Ishikawa (cell line): ENCODE results near the gene CDKN2AIP.
A peak's percentile ranks its signal among the peaks of the same experiment; 100 is the strongest.

Source experiments
- CEBPB ChIP-seq: IDR thresholded peaks from 2 replicates; pipeline ENCODE4 v1.6.1; 2012
- CREB1 ChIP-seq: IDR thresholded peaks from 2 replicates; pipeline ENCODE4 v1.6.1; 2012; ENCODE audit warnings: low read depth
- EGR1 ChIP-seq: IDR thresholded peaks from 2 replicates; pipeline ENCODE4 v1.6.1; 2012
- EP300 ChIP-seq: IDR thresholded peaks from 2 replicates; pipeline ENCODE4 v1.6.1; 2012; ENCODE audit warnings: borderline replicate concordance
- FOXM1 ChIP-seq: IDR thresholded peaks from 2 replicates; pipeline ENCODE4 v1.6.1; 2012; ENCODE audit warnings: low read depth, borderline replicate concordance
- NFIC ChIP-seq: IDR thresholded peaks from 2 replicates; pipeline ENCODE4 v1.6.1; 2012
- RAD21 ChIP-seq: IDR thresholded peaks from 2 replicates; pipeline ENCODE4 v1.6.1; 2012; ENCODE audit warnings: low read depth
- REST ChIP-seq: IDR thresholded peaks from 2 replicates; pipeline ENCODE4 v1.6.1; 2012; ENCODE audit warnings: low read depth, mild to moderate bottlenecking
- TAF1 ChIP-seq: IDR thresholded peaks from 2 replicates; pipeline ENCODE4 v1.6.1; 2012; ENCODE audit warnings: low read depth, mild to moderate bottlenecking
- TCF12 ChIP-seq: IDR thresholded peaks from 2 replicates; pipeline ENCODE4 v1.6.1; 2012; ENCODE audit warnings: low read depth
- TEAD4 ChIP-seq: IDR thresholded peaks from 2 replicates; pipeline ENCODE4 v1.6.1; 2012
- YY1 ChIP-seq: IDR thresholded peaks from 2 replicates; pipeline ENCODE4 v1.6.1; 2012; ENCODE audit warnings: low read depth
- ZBTB7A ChIP-seq: IDR thresholded peaks from 2 replicates; pipeline ENCODE4 v1.6.1; 2012; ENCODE audit warnings: low read depth
- TF ChIP-seq, protein P1 (sequence below): IDR thresholded peaks from 2 replicates; pipeline ENCODE4 v1.6.1; 2012
- TF ChIP-seq, protein P2 (sequence below): IDR thresholded peaks from 2 replicates; pipeline ENCODE4 v1.6.1; 2012

CDKN2AIP gene

GRCh38 chr4:183408796-183409195, 35.6 kb upstream of the CDKN2AIP start:
- TF ChIP-seq NFIC (no peak), EP300 (no peak), TEAD4 (no peak), ZBTB7A (no peak), EGR1 (no peak), YY1 (no peak), FOXM1 (no peak), CREB1 (no peak), TAF1 (no peak), TCF12 (no peak), REST (no peak), CEBPB (no peak), RAD21 (no peak)
- TF ChIP-seq, protein P1, sequence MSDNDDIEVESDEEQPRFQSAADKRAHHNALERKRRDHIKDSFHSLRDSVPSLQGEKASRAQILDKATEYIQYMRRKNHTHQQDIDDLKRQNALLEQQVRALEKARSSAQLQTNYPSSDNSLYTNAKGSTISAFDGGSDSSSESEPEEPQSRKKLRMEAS = no peak
- TF ChIP-seq, protein P2, sequence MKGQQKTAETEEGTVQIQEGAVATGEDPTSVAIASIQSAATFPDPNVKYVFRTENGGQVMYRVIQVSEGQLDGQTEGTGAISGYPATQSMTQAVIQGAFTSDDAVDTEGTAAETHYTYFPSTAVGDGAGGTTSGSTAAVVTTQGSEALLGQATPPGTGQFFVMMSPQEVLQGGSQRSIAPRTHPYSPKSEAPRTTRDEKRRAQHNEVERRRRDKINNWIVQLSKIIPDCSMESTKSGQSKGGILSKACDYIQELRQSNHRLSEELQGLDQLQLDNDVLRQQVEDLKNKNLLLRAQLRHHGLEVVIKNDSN = no peak

GRCh38 chr4:183409483-183409882, 35.0 kb upstream of the CDKN2AIP start:
- TF ChIP-seq NFIC (no peak), CREB1 (no peak), YY1 (no peak), EP300 (no peak), ZBTB7A (no peak), TAF1 (no peak), TCF12 (no peak), FOXM1 (no peak), CEBPB (no peak), TEAD4 (no peak)
- TF ChIP-seq, protein P2 = no peak

GRCh38 chr4:183409934-183410333, 34.5 kb upstream of the CDKN2AIP start:
- TF ChIP-seq REST (no peak), ZBTB7A (no peak), NFIC (peak; percentile 56), EGR1 (no peak), YY1 (no peak), EP300 (peak; percentile 74), RAD21 (no peak), CREB1 (no peak), CEBPB (no peak), TCF12 (peak; percentile 72), TEAD4 (peak; percentile 61), TAF1 (no peak), FOXM1 (0 out of 2 replicates have a peak, but pooled peaks have one; percentile 16)
- TF ChIP-seq, protein P1 = 0 out of 2 replicates have a peak, but pooled peaks have one; percentile 37
- TF ChIP-seq, protein P2 = no peak

- TF ChIP-seq NFIC (no peak), TAF1 (no peak), YY1 (no peak), EGR1 (no peak), FOXM1 (no peak), CEBPB (no peak), TEAD4 (no peak), ZBTB7A (no peak), RAD21 (no peak), REST (no peak), CREB1 (no peak), TCF12 (no peak), EP300 (no peak)
- TF ChIP-seq, protein P1 = no peak
- TF ChIP-seq, protein P2 = no peak
Measured at GRCh38 chr4:183411291-183411861, 33.1 kb upstream of the CDKN2AIP start.
